LNCaP clone FGC (cell line): ENCODE measurements around the gene EFCAB6.

Experiments
- DNase-seq: peaks from one replicate; pipeline ENCODE4 v3.0.0-alpha.2; 2011; ENCODE audit warnings: low read depth
- H3K4me3 ChIP-seq: 2 replicates; pipeline ENCODE4 v1.5.1; 2011; ENCODE audit warnings: mild to moderate bottlenecking, low read depth, low read length, control low read depth
- CTCF ChIP-seq: IDR thresholded peaks from 2 replicates; pipeline ENCODE4 v1.5.1; 2012; ENCODE audit warnings: mild to moderate bottlenecking; ENCODE audit not compliant: control insufficient read depth, insufficient read depth; ENCODE audit errors: extremely low read depth

EFCAB6 gene

GRCh38 chr22:43858156-43858895, 46.2 kb upstream of the EFCAB6 start:
- no peak overlapping the region for H3K4me3 ChIP-seq
- no peak for TF ChIP-seq CTCF
- DNase-seq = no peak

GRCh38 chr22:43857367-43857766, 45.3 kb upstream of the EFCAB6 start:
- no peak overlapping the region for H3K4me3 ChIP-seq
- no peak for DNase-seq
- no peak for TF ChIP-seq CTCF

GRCh38 chr22:43855431-43855830, 43.3 kb upstream of the EFCAB6 start:
- no peak for TF ChIP-seq CTCF
- no peak overlapping the region for H3K4me3 ChIP-seq
- no peak for DNase-seq

GRCh38 chr22:43854786-43855271, 42.7 kb upstream of the EFCAB6 start:
- TF ChIP-seq CTCF = no peak
- no peak for DNase-seq
- H3K4me3 ChIP-seq = no peak overlapping the region

GRCh38 chr22:43854121-43854785, 42.1 kb upstream of the EFCAB6 start:
- no peak overlapping the region for H3K4me3 ChIP-seq
- no peak for TF ChIP-seq CTCF
- DNase-seq = no peak

- DNase-seq = peak; percentile 18
- no peak overlapping the region for H3K4me3 ChIP-seq
- TF ChIP-seq CTCF = no peak
Observed at GRCh38 chr22:43853328-43853931, 41.3 kb upstream of the EFCAB6 start.
